ENCODE measurements around the gene GNB1L.

The GNB1L gene

DNA sequence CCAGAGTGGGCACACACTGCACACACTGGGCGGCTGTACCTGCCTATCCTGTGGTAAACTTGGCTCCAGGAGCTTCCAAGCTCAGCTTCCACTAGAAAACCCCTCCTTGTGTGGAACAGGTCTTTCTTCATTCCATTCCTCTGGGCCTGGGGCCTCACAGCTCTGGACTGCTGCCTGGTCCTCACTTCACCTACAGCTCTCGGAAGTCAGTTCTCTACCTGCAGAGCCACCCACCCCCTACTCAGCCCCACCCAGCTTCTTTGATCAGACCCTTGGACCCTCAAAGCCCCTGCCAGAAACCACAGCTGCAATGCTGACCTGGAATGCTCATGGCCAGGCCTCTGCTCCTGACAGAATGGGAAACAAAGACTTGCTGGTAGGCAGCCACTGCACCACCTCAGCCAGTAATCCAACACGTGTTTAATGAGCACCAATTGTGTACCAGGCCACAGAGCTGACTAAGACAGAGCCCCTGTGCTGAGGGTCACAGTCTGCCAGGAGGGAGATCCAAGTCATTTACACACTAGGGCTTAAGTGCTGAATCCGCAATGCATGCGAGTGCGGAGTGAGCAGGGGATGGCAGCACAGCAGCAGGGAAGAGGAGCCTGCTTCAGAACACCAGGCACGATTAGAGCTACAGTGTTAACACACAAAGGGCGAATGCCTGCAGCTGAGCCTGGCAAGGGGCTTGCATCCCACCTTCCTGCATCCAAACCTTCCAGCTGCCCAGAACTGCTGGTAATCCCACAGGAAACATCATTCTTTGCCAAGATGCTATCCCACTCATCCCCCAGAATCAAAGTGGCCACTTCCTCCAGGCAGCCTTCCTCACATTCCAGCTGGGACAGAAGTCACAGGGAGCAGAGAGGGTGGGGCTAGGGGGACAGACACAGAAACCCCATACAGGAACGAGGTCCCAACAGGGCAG is 4.6 kb downstream of the GNB1L start:
- no peak for DNase-seq (ENCODE audit: low spot score)
- H3K4me3 ChIP-seq, result no peak overlapping the region
- H3K27ac ChIP-seq, result no peak overlapping the region
- TF ChIP-seq, protein P1, sequence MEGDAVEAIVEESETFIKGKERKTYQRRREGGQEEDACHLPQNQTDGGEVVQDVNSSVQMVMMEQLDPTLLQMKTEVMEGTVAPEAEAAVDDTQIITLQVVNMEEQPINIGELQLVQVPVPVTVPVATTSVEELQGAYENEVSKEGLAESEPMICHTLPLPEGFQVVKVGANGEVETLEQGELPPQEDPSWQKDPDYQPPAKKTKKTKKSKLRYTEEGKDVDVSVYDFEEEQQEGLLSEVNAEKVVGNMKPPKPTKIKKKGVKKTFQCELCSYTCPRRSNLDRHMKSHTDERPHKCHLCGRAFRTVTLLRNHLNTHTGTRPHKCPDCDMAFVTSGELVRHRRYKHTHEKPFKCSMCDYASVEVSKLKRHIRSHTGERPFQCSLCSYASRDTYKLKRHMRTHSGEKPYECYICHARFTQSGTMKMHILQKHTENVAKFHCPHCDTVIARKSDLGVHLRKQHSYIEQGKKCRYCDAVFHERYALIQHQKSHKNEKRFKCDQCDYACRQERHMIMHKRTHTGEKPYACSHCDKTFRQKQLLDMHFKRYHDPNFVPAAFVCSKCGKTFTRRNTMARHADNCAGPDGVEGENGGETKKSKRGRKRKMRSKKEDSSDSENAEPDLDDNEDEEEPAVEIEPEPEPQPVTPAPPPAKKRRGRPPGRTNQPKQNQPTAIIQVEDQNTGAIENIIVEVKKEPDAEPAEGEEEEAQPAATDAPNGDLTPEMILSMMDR (IDR thresholded peaks at IDR 0.05), result no peak

DNA sequence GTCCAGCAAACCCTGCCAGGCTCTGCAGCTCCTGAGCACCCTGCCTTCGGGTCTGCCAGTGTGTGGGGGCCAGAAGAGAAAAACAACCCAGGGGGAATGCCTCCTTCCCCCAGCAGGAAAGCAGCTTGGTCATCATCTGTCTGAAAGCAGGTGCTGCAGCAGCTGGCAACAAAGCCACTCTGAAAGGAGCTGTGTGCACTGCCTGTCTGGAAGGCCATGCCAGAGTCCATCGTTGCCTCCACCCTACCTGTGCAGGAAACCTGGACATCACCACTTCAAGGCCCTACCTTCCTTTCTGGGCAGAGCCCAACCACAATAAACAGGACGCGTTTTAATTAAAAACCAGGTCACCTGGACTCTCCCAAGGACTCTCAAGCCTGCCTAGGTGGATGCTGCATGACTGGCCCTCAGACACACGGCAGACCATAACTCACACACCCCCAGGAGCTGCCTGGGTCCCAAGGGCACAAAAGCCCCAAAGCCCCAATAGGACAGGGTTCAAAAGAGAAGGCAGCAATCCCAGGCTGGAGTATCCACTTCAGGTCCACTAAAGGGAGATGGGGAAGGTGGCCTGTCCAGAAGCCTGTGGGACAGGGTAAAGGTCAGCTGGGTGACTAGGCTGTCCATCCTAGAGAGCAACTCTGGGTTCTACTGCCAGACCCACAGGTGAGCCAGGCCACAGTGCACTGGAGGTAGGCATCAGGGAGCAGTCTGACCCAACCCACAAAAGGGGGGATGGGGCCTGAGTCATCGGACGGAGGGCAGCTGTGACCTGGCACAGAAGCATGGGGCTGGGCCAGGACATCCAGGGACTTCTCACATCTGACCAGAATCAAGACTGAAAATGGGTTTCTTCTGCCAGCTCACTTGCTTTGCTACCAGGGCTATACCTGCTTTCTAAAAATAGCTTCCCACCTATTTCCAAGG is 6.1 kb downstream of the GNB1L start:
- Histone ChIP-seq H3K4me3 (no peak overlapping the region), H3K27ac (no peak overlapping the region)
- DNase-seq (ENCODE audit: low spot score), result no peak
- TF ChIP-seq, protein P1 (IDR thresholded peaks at IDR 0.05), result no peak

DNA sequence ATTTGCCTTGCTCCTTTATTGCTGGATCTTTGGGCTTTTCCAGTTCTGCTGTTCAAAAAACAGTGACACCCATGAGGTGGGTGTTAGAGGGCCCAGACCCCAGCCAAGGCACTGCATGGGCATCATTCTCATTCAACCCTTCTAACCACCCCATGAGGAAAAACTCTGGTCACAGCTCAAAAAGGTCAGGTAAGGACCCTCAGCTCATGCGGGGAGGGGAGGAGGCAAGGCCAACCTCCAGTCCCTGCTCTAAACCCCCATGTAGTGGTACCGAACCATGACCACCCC is 7.4 kb downstream of the GNB1L start:
- no peak for DNase-seq (ENCODE audit: low spot score)
- Histone ChIP-seq H3K4me3 (no peak overlapping the region), H3K27ac (no peak overlapping the region)
- TF ChIP-seq, protein P1 (IDR thresholded peaks at IDR 0.05), result no peak

DNA sequence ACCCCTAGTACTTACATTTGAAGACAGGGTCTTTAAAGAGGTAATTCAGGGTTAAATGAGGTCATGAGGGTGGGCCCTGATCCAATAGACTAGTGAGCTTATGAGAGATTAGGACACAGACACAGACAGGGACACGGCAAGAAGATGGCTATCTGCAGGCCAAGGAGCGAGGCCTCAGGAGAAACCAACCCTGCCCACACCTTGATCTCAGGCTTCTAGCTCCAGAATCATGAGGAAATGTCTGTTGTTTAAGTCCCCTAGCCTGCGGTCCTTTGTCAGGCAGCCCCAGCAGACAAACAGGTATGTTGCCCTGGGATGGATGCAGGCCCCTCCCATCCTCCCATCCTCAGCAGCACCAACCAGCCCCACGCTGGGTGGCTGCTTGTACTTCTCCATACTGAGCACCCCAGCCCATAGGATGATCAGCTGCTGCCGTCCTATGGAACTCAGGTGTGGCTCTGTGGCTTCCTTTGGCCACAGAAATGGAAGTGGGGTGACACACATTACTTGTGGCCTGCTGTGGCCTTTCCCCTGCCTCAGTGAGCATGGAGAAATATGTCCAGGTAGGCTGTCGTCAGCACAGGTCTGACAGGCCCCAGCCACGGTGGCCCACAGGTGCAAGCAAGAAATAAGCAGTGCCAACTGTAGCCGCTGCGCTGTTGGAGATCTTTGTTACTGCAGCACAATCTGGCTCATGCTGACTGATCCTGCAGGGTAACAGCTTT is 7.9 kb downstream of the GNB1L start:
- DNase-seq (ENCODE audit: low spot score), result no peak
- TF ChIP-seq, protein P1 (IDR thresholded peaks at IDR 0.05), result no peak
- Histone ChIP-seq H3K27ac (no peak overlapping the region), H3K4me3 (no peak overlapping the region)

DNA sequence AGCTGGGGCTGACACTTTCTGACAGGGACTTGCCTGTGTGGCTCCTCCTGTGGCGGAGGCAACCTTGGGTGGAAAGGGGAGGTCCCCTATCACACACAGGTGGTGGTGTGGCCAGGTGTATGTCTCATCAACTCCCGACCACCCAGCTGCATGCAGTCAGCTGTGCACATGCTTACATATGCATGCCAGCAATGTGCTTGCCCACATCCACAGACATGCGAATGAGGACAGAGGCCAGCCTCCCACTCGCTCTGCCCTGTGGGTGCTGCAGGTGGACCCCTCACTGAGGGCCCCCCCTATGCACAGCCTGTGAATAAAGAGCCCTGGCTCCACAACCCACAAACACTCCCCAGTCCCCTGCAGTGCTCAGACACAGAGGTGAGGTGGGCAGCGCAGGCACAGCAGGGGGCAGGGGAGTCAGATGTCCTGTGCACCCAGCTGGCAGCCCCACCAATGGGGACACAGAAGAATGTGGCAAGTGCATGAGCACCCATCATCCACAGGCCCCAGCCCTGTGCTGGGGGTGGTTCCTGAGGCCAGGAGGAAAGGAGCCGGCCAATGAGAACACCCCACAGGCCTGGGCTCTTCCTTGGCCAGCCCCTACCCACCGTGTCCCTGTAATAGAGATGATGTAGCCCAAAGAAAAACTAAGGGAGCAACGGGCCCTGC is 9.5 kb downstream of the GNB1L start:
- Histone ChIP-seq H3K27ac (peak overlapping the region in 1 of 2 donors; percentile 81), H3K4me3 (no peak overlapping the region)
- no peak for DNase-seq (ENCODE audit: low spot score)
- TF ChIP-seq, protein P1 (IDR thresholded peaks at IDR 0.05), result no peak

DNA sequence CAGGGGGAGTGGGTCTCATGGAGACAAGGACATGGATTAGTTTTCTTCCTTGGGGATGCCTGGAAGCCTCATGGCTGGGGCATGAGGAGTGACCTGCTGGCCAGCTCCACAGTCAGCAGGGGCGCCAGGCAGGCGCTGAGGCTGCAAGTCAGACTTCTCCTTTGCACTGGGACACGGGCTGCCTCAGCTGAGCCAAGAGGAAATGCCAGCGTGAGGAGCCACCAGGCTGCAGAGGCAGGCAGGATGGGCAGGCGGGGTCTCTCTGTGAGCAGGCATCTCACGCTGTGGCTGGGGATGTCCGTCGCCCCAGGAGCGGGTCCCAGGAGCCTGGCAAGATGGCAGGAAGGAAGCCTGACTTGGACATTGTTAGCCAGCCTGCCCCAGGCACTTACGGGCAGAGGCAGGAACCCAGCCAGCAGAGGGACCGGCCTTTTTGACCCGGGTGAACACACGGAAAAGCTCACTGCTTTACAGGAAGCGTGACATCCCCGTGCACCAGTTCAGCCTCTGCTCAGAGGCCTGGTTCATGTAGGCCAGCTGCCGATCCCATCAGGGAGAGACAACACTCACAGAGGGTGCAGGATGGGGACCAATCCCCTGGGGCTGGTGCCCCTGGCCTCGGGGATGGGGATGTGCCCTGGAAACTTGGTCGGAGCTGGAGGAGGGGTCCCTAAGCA is 10.2 kb downstream of the GNB1L start:
- peak overlapping the region; percentile 19 for H3K4me3 ChIP-seq
- DNase-seq (ENCODE audit: low spot score), result no peak
- TF ChIP-seq, protein P1 (IDR thresholded peaks at IDR 0.05), result no peak
- peak overlapping the region; percentile 32 to 81 for H3K27ac ChIP-seq
